ENCODE measurements around the gene IFNG.

- TF ChIP-seq, protein P1, sequence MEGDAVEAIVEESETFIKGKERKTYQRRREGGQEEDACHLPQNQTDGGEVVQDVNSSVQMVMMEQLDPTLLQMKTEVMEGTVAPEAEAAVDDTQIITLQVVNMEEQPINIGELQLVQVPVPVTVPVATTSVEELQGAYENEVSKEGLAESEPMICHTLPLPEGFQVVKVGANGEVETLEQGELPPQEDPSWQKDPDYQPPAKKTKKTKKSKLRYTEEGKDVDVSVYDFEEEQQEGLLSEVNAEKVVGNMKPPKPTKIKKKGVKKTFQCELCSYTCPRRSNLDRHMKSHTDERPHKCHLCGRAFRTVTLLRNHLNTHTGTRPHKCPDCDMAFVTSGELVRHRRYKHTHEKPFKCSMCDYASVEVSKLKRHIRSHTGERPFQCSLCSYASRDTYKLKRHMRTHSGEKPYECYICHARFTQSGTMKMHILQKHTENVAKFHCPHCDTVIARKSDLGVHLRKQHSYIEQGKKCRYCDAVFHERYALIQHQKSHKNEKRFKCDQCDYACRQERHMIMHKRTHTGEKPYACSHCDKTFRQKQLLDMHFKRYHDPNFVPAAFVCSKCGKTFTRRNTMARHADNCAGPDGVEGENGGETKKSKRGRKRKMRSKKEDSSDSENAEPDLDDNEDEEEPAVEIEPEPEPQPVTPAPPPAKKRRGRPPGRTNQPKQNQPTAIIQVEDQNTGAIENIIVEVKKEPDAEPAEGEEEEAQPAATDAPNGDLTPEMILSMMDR (IDR thresholded peaks at IDR 0.05), result no peak
- TF ChIP-seq POLR2A (IDR thresholded peaks at IDR 0.05), result no peak
These were observed 29.6 kb downstream of the IFNG start for GRCh38 chr12:68129979-68130378.

Measured in body of pancreas (tissue), 4 donors.